ENCODE data around the gene COL18A1. TPM values are rescaled to one million over a fixed set of nuclear protein-coding genes. Genes with fewer than 3 reads are reported as not detected.

The COL18A1 gene
- total and polyA plus RNA-seq, 9 of the 15 experiments (the other 6 are each of a cell fraction or from before 2014, with no cell fraction given) = 0.14 to 16.4 (median 2.0) TPM

- Histone ChIP-seq H3K4me3 (peak overlapping the region; percentile 22; the same call in 1 of the 2 replicates), H3K27ac (ENCODE audit: extremely low read depth, low read depth, low read length) (peak overlapping the region; percentile 69), H4K20me1 (replicated peaks; ENCODE audit: control insufficient read depth, insufficient read depth, low read length) (no peaks in the 10 kb centered on the region; the same call in 1 of the 2 replicates), H3K79me2 (ENCODE audit: control insufficient read depth, insufficient read depth, low read length) (no peaks in the 10 kb centered on the region), H3K9me3 (replicated peaks; ENCODE audit: control insufficient read depth, insufficient read depth, low read depth, low read length) (no peaks in the 10 kb centered on the region; the same call in none of the 2 replicates), H3K9ac (ENCODE audit: insufficient read depth in 1 of 2, low read depth in 2 of 2, low read length in 2 of 2) (peak overlapping the region; percentile 47 to 73; a peak in 3 of 4 replicates), H3K27me3 (ENCODE audit: control insufficient read depth in 2 of 2, insufficient read depth in 2 of 2, low read length in 2 of 2) (no peaks in the 10 kb centered on the region; a peak in 1 of 5 replicates), H3K36me3 (ENCODE audit: control insufficient read depth, insufficient read depth, low read length) (peaks cover 10% of the 10 kb centered on the region; the same call in 2 of the 3 replicates), H3K4me1 (replicated peaks in 1 of 2; ENCODE audit: control insufficient read depth in 2 of 2, insufficient read depth in 2 of 2, low read length in 2 of 2) (peaks cover 13 to 87% of the 10 kb centered on the region in 2 experiments; a peak in 4 of 5 replicates), H3K4me2 (ENCODE audit: insufficient read depth, low read length) (peak overlapping the region; percentile 72), H2AFZ (ENCODE audit: low read depth, low read length) (peak overlapping the region; percentile 99), H3K9me1 (ENCODE audit: control insufficient read depth, insufficient read depth, low read length) (no peaks in the 10 kb centered on the region)
- DNase-seq (ENCODE audit: extremely low read depth in 1 of 4, low spot score in 3 of 4) (peak; percentile 86 to 92 (median 88)), ATAC-seq (peak; percentile 94), FAIRE-seq (peak; percentile 96)
- WGBS (ENCODE audit: insufficient coverage, low coverage, missing lambda C conversion rate) = 11% methylated on average over 27 of the region's 32 CpGs
- ChIA-PET POLR2A (no interaction called here), CTCF (ENCODE audit: low intra/inter-chr PET ratio) (interaction anchor here (0.7 to 1.1 kb wide), 5 partner anchors 39 to 342 kb away, joined by 3 to 6 read pairs (median 3); no protein-coding TSS in a partner anchor)
- in situ Hi-C loops (cut with MboI) = no loop called here
- intact Hi-C loops (cut with micrococcal nuclease) = loop anchor here (5.0 kb wide), 1 partner anchor 119 kb away; no protein-coding TSS in a partner anchor
- no TSS peak for BruUV-seq (replicated peaks)
- TF ChIP-seq POU5F1 (IDR thresholded peaks at IDR 0.05; ENCODE audit: borderline replicate concordance, low read depth, low read length, partially characterized antibody) = no peak
- TF ChIP-seq ZBTB12 (CRISPR knock-in tag; IDR thresholded peaks at IDR 0.05) = no peak
- TF ChIP-seq PRMT5 (CRISPR knock-in tag; IDR thresholded peaks at IDR 0.05) = no peak
- TF ChIP-seq THRB (CRISPR knock-in tag; conservative IDR thresholded peaks at IDR 0.05) = 0 out of 2 replicates have a peak, but pooled peaks have one; percentile 19
- TF ChIP-seq RBFOX2 (IDR thresholded peaks at IDR 0.05; ENCODE audit: low read depth, low read length) = 0 out of 2 replicates have a peak, but pooled peaks have one; percentile 13
- TF ChIP-seq NCOR1 (IDR thresholded peaks at IDR 0.05) = peak; percentile 68; the same call in 1 of the 2 replicates
- TF ChIP-seq HMGXB4 (CRISPR knock-in tag; IDR thresholded peaks at IDR 0.05) = no peak
- no peak for TF ChIP-seq BRCA1 (IDR thresholded peaks at IDR 0.05)
- no peak for TF ChIP-seq BRCA1 (CRISPR knock-in tag; IDR thresholded peaks at IDR 0.05)
- peak; percentile 46; the same call in 1 of the 2 replicates for TF ChIP-seq ZBTB43 (CRISPR knock-in tag; IDR thresholded peaks at IDR 0.05)
Observed at GRCh38 chr21:45478115-45478801, 73.3 kb downstream of the COL18A1 start.
